Right cardiac atrium (tissue), 5 donors: ENCODE results near the gene PCSK6. TPM values are rescaled to one million over a fixed set of nuclear protein-coding genes. Genes with fewer than 3 reads are reported as not detected.

Experiments used
- ATAC-seq, 2 donors: fragments of 200-7000 bp; cut with Tn5 transposase; one replicate each; pipeline versions ENCODE4 v1.8.0 to v1.9.1; 2020; ENCODE audit warnings: moderate library complexity in 2 of 2, mild to moderate bottlenecking in 1 of 2
- DNase-seq, 3 donors: peaks; one replicate each; pipeline ENCODE4 v3.0.0-alpha.2; 2020
- H3K27ac ChIP-seq: one replicate; pipeline ENCODE4 v1.5.1; 2013; ENCODE audit warnings: mild to moderate bottlenecking, low read length, control low read depth, moderate library complexity
- H3K27me3 ChIP-seq: one replicate; pipeline ENCODE4 v1.6.1; 2013; ENCODE audit not compliant: control insufficient read depth, insufficient read depth
- H3K4me1 ChIP-seq: one replicate; pipeline ENCODE4 v1.6.1; 2013; ENCODE audit warnings: low read length; ENCODE audit not compliant: control insufficient read depth, insufficient read depth
- H3K4me3 ChIP-seq: one replicate; pipeline ENCODE4 v1.5.1; 2013; ENCODE audit warnings: low read length, control low read depth
- H3K9me3 ChIP-seq: one replicate; pipeline ENCODE4 v1.6.1; 2013; ENCODE audit warnings: low read length; ENCODE audit not compliant: control insufficient read depth
- WGBS: extraction: QIAGEN DNeasy Blood & Tissue Kit; methylation state at CpG from one replicate; pipeline ENCODE4 v1.1.7; 2013; 5-methylcytosine and 5-hydroxymethylcytosine counted together
- intact Hi-C, 4 donors: fragments of 100-400 bp; cut with DNase I; formaldehyde crosslinking; loops; one replicate each; pipeline versions ENCODE4 v1.11.0 to v1.14.0; 2022 to 2023
- polyA plus RNA-seq: library from polyadenylated mRNA; stranded (reverse); fragments of 200-250 nt; gene quantifications from one replicate; pipeline ENCODE4 v1.2.3, GENCODE V29; 2013
- total RNA-seq, 4 donors: library from RNA; stranded (reverse); fragmentation: NEBNext Ultra II Directional; extraction: Animal tissue kit (Norgen Biotek cat#: 25700); gene quantifications; one replicate each; pipeline ENCODE4 v1.2.1, GENCODE V29; 2021
- donor health status: healthy with polysubstance abuse.
- donor health status: DM: no; HTN: yes; CAD: no.
- donor health status: DM: no; HTN: no; CAD: no.
- donor health status: DM: no; HTN: yes; CAD: no; lungs with severe emphysema.
- donor health status: DM: yes; HTN: yes; CAD: no.

PCSK6 gene
- total and polyA plus RNA-seq, 5 donors = 7.7 to 21.4 (median 14.2) TPM

- Histone ChIP-seq H3K9me3 (no peaks in the 10 kb centered on the region), H3K4me3 (no peak overlapping the region), H3K27me3 (no peaks in the 10 kb centered on the region), H3K4me1 (no peaks in the 10 kb centered on the region), H3K27ac (no peak overlapping the region)
- WGBS = 77% methylated on average over 18 of the region's 18 CpGs
- ATAC-seq (no peak), DNase-seq (no peak)
- intact Hi-C loops = loop anchor here in 1 of 4 donors (10.0 kb wide), 1 partner anchor 201 kb away; no protein-coding TSS in a partner anchor
These were observed 16.3 kb upstream of the PCSK6 start for GRCh38 chr15:101505610-101506337.

- 88% methylated on average over 17 of the region's 17 CpGs for WGBS
- no peaks in the 10 kb centered on the region for H3K27me3 ChIP-seq
- no peak overlapping the region for H3K4me3 ChIP-seq
- intact Hi-C loops = loop anchor here in 2 of 4 donors (5.0 to 10.0 kb wide), 2 partner anchors 200 to 203 kb away; no protein-coding TSS in a partner anchor
- DNase-seq (no peak), ATAC-seq (no peak)
- H3K4me1 ChIP-seq = no peaks in the 10 kb centered on the region
- H3K27ac ChIP-seq = no peak overlapping the region
- no peaks in the 10 kb centered on the region for H3K9me3 ChIP-seq
These were observed 15.5 kb upstream of the PCSK6 start for GRCh38 chr15:101504866-101505609.

- DNase-seq (no peak), ATAC-seq (no peak)
- intact Hi-C loops = loop anchor here in 2 of 4 donors (5.0 to 10.0 kb wide), 2 partner anchors 200 to 202 kb away; no protein-coding TSS in a partner anchor
- Histone ChIP-seq H3K27me3 (no peaks in the 10 kb centered on the region), H3K4me1 (no peaks in the 10 kb centered on the region), H3K27ac (no peak overlapping the region), H3K9me3 (no peaks in the 10 kb centered on the region), H3K4me3 (no peak overlapping the region)
- WGBS = 83% methylated on average over 9 of the region's 9 CpGs
These were observed 14.9 kb upstream of the PCSK6 start for GRCh38 chr15:101504373-101504772.

GRCh38 chr15:101503296-101503599 is 13.7 kb upstream of the PCSK6 start:
- intact Hi-C loops = loop anchor here in 2 of 4 donors (5.0 to 10.0 kb wide), 2 partner anchors 198 to 201 kb away; no protein-coding TSS in a partner anchor
- no peak overlapping the region for H3K27ac ChIP-seq
- H3K27me3 ChIP-seq = no peaks in the 10 kb centered on the region
- DNase-seq (no peak), ATAC-seq (no peak)
- no peak overlapping the region for H3K4me3 ChIP-seq
- no peaks in the 10 kb centered on the region for H3K9me3 ChIP-seq
- no peaks in the 10 kb centered on the region for H3K4me1 ChIP-seq
- WGBS = 94% methylated on average over 9 of the region's 9 CpGs

- 90% methylated on average over 23 of the region's 23 CpGs for WGBS
- intact Hi-C loops = loop anchor here in 2 of 4 donors (5.0 to 10.0 kb wide), 2 partner anchors 198 to 200 kb away; no protein-coding TSS in a partner anchor
- ATAC-seq = no peak
- Histone ChIP-seq H3K4me1 (no peaks in the 10 kb centered on the region), H3K27ac (no peak overlapping the region), H3K9me3 (no peaks in the 10 kb centered on the region), H3K27me3 (no peaks in the 10 kb centered on the region), H3K4me3 (no peak overlapping the region)
- no peak for DNase-seq
These were observed 13.2 kb upstream of the PCSK6 start for GRCh38 chr15:101502572-101503295.

- peak in 2 of 3 donors; percentile 73 to 75 for DNase-seq
- no peak overlapping the region for H3K4me3 ChIP-seq
- H3K9me3 ChIP-seq = no peaks in the 10 kb centered on the region
- 23% methylated on average over 23 of the region's 23 CpGs for WGBS
- intact Hi-C loops = loop anchor here in 2 of 4 donors (5.0 to 10.0 kb wide), 2 partner anchors 197 to 200 kb away; no protein-coding TSS in a partner anchor
- no peaks in the 10 kb centered on the region for H3K4me1 ChIP-seq
- H3K27me3 ChIP-seq = no peaks in the 10 kb centered on the region
- H3K27ac ChIP-seq = no peak overlapping the region
- peak; percentile 66 to 72 for ATAC-seq
These were observed 12.3 kb upstream of the PCSK6 start for GRCh38 chr15:101501703-101502373.

GRCh38 chr15:101500865-101501551 is 11.5 kb upstream of the PCSK6 start:
- 68% methylated on average over 4 of the region's 4 CpGs for WGBS
- DNase-seq = no peak
- intact Hi-C loops = loop anchor here in 2 of 4 donors (5.0 to 10.0 kb wide), 2 partner anchors 196 to 199 kb away; no protein-coding TSS in a partner anchor
- Histone ChIP-seq H3K4me1 (no peaks in the 10 kb centered on the region), H3K27ac (no peak overlapping the region), H3K4me3 (no peak overlapping the region), H3K27me3 (no peaks in the 10 kb centered on the region), H3K9me3 (no peaks in the 10 kb centered on the region)
- ATAC-seq = no peak

- peak; percentile 53 to 84 (median 68) for DNase-seq
- ATAC-seq = peak; percentile 77 to 80
These were observed 10.6 kb upstream of the PCSK6 start for GRCh38 chr15:101499863-101500713.

GRCh38 chr15:101498717-101499480 is 9.4 kb upstream of the PCSK6 start:
- intact Hi-C loops = loop anchor here in 2 of 4 donors (10.0 kb wide), 2 partner anchors 194 to 204 kb away; partner anchors contain the start of gene SNRPA1 (in 1 of the 2)
- no peak for DNase-seq

More at GRCh38 chr15:101499863-101500713, 10.6 kb upstream of the PCSK6 start:
- H3K9me3 ChIP-seq = no peaks in the 10 kb centered on the region
- H3K4me3 ChIP-seq = no peak overlapping the region
- H3K27me3 ChIP-seq = no peaks in the 10 kb centered on the region
- no peaks in the 10 kb centered on the region for H3K4me1 ChIP-seq
- peak overlapping the region; percentile 69 for H3K27ac ChIP-seq
- intact Hi-C loops = loop anchor here (5.0 to 10.0 kb wide), 3 partner anchors 195 to 205 kb away; partner anchors contain the start of gene SNRPA1 (in 1 of the 4)
- 44% methylated on average over 11 of the region's 11 CpGs for WGBS

More at GRCh38 chr15:101498717-101499480, 9.4 kb upstream of the PCSK6 start:
- H3K9me3 ChIP-seq = no peaks in the 10 kb centered on the region
- H3K4me3 ChIP-seq = no peak overlapping the region
- WGBS = 80% methylated on average over 14 of the region's 14 CpGs
- H3K27me3 ChIP-seq = no peaks in the 10 kb centered on the region
- H3K4me1 ChIP-seq = no peaks in the 10 kb centered on the region
- ATAC-seq = no peak
- no peak overlapping the region for H3K27ac ChIP-seq
